WI38 (cell line): Measurements from ENCODE around the gene VSX1.

ENCODE experiments used
- H3K4me3 ChIP-seq: 2 replicates; pipeline ENCODE4 v1.5.1; 2011; ENCODE audit warnings: low read depth, mild to moderate bottlenecking, control low read depth, low read length
- TF ChIP-seq, protein P1 (sequence below): IDR thresholded peaks from 2 replicates; pipeline ENCODE4 v1.5.1; 2012; ENCODE audit warnings: low read depth, mild to moderate bottlenecking, control low read depth, low read length

Gene VSX1

DNA sequence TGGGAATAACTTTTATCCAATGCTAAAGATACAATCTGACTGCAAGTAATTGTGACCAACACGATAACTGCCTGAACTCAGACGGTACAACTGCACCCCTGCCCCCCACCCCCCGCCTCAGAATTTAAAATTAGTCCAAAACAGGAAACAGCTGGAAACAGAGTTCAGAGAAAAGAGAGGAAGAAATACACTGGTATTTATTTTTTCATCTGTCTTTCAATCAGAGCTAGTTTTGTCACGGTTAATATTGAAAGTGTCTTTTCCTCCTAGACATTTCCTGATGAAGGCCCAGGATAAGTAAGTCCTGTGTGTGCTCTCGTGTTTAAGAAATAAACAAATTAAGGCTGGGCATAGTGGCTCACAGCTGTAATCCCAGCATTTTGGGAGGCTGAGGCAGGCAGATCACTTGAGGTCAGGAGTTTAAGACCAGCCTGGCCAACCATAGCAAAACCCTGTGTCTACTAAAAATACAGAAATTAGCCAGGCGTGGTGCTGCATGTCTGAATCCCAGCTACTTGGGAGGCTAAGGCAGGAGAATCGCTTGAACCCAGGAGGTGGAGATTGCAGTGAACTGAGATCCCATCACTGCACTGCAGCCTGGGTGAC lies 45.5 kb downstream of the VSX1 start:
- TF ChIP-seq, protein P1, sequence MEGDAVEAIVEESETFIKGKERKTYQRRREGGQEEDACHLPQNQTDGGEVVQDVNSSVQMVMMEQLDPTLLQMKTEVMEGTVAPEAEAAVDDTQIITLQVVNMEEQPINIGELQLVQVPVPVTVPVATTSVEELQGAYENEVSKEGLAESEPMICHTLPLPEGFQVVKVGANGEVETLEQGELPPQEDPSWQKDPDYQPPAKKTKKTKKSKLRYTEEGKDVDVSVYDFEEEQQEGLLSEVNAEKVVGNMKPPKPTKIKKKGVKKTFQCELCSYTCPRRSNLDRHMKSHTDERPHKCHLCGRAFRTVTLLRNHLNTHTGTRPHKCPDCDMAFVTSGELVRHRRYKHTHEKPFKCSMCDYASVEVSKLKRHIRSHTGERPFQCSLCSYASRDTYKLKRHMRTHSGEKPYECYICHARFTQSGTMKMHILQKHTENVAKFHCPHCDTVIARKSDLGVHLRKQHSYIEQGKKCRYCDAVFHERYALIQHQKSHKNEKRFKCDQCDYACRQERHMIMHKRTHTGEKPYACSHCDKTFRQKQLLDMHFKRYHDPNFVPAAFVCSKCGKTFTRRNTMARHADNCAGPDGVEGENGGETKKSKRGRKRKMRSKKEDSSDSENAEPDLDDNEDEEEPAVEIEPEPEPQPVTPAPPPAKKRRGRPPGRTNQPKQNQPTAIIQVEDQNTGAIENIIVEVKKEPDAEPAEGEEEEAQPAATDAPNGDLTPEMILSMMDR, result no peak
- no peak overlapping the region for H3K4me3 ChIP-seq

DNA sequence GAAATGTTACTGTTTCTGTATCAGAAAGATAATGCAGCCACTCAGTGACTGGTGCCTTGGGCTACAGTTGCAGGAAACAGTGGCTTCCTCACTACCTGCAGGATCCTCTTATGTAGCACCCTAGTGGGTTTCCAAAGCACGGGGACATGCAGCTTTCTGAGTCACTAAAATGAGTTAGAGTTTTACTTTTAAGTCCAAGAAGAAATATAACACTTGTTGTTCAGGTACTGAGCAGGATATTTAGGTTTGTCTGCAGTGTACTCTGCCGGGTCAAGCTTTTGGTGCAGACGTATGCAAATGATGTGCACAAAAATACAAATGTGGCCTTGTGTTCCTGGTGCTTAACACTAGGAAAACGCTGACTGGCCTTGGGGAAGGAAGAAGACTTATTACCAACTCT lies 46.0 kb downstream of the VSX1 start:
- H3K4me3 ChIP-seq, result no peak overlapping the region

DNA sequence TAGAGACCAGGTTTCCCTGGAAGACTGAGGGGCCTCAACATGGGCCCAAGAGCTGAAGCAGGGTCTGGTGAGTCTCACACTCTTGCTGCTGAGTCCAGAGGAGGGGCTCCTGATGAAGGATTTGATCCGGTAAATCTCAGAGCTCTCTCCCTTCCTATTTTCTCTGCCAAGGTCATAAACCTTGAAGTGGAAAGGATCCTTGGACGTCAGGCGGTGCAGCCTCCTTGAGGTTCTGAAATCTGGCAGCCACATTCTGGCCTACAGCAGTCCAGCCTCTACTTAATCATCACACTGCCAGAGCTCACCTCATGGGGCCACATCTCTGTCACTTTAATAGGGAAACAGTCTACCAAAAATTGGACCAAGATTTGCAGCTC lies 48.0 kb downstream of the VSX1 start:
- TF ChIP-seq, protein P1, result no peak
- no peak overlapping the region for H3K4me3 ChIP-seq

More for the DNA sequence above, 46.0 kb downstream of the VSX1 start:
- TF ChIP-seq, protein P1, result no peak

DNA sequence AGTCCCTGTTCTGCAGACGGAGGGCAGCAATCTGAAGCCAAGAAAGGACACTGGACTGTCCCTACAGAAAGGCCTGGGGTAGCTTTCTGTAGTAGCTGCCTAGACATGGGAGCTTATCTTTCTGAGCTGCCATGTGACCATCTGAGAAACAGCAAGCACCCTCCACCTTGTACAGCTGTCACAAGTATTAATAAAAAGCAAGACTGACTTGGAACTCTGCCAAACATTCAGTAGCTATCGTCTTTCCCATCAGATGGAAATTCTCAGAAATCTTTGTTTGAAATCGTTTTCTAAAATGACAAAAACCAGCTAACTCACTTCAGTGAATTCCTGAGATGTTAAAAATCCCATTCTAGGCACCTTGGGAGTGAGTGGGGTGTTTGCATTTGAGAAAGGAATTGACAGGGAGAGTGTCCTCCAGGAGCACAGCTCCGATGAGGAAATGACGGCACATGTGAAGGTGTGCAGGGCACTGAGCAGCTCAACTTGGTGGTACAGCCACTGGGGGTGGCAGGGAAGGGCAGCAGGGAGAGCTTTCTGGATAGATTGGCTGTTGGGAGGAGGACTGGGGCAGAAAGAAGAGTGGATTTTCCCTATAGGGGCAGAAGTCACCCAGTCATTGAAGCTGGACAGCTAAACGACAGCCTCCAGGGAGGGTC lies 48.5 kb downstream of the VSX1 start:
- H3K4me3 ChIP-seq, result no peak overlapping the region
- TF ChIP-seq, protein P1, result no peak

DNA sequence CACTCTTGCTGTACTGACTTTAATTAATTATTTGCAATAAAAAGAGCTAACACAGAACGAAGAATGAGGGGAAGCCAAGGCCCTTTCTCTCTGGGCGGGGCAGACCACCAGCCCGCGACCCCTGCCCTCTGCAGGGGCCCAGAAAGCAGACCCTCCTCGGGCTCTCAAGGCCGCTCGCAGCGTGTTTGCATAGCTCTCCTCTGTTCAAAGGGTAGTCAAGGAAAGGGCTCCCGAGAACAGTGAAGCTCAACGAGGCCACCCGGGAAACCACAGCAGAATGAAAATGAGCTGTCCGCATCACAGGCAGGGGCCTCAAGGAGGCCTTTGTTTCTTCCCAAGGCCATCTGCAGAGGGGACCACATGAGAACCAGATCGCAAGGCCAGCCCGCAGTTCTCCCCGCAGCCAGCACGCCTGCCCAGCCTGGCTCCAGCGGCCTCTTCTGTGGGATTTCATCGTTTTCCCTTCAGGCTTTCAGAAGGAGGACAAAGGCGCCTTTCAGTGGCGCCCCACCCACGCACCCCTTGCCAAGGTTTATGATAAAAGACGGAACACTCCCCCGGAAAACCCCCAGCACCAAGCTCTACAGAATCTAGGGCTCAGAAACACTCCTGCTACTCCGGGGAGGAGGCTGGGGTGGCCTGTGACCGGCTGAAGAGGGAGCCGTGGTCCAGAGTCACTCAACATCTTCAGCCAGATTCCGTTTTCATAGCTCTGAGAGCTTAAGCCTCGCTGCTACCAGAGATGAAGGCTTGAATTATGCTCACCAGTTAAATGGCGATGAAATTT lies 49.3 kb downstream of the VSX1 start:
- no peak overlapping the region for H3K4me3 ChIP-seq
- TF ChIP-seq, protein P1, result no peak

DNA sequence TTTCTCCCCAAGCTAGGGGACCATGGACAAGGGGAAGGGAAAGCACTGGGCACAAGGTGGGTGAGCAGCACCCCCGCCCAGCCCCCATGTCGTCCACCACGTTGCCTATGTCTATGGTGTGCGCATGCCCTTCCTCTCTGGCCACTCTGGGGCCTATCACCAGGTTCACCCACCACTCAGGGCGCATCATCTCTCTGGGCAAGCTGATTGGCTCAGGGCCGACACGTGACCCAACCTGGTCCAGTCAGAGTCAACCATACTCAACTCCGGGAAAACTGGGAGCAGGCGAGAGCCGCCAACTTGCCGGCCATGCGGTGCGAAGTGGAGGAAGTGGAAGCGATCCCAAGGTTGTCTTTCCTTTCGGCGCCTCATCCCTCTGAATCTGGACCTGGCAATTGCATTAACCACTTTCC lies 49.9 kb downstream of the VSX1 start:
- TF ChIP-seq, protein P1, result no peak
- no peak overlapping the region for H3K4me3 ChIP-seq

DNA sequence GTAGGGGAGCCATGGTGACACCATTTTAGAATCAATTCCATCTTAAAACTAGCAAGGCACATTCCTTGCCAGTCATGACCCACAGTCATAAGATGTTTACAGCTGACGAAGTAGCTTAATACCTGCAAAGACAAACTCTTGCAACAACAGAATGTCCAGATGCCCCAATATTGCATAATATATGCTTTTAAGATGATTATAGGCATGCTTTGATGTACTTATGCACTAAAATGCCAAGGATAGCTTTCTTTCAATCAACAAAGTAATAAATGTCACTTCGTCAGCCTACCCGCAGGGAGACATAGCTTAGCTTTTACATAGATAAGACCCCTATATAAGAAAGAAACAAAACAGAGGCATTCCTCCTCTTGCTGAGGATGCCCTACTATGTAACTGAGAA lies 50.7 kb downstream of the VSX1 start:
- TF ChIP-seq, protein P1, result no peak
- no peak overlapping the region for H3K4me3 ChIP-seq
